IMR-90 (cell line): ENCODE data around the gene RNASE1. TPM values are rescaled to one million over a fixed set of nuclear protein-coding genes. Genes with fewer than 3 reads are reported as not detected.

Experiments
- ATAC-seq: fragments of 200-7000 bp; cut with Tn5 transposase; 2 replicates; pipeline ENCODE4 v1.9.1; 2020; ENCODE audit warnings: low read depth, mild to moderate bottlenecking, moderate library complexity
- BruUV-seq: library from RNA; stranded (reverse); fragments of 400-500 nt; replicated peaks from 2 replicates; lab custom pipeline; 2021; lab: Mats Ljungman, UMichigan
- CTCF ChIA-PET: fragments of 300-600 bp; formaldehyde crosslinking; extraction: SDS; loops from one replicate; lab custom pipeline; 2021; ENCODE audit warnings: antibody characterized with exemption; lab: Yijun Ruan, JAX
- POLR2A ChIA-PET: fragments of 300-600 bp; sonication (Branson Sonifier 250); formaldehyde crosslinking; loops from one replicate; lab custom pipeline; 2022; ENCODE audit warnings: antibody characterized with exemption; ENCODE audit not compliant: unreplicated experiment; lab: Charles Lee
- DNase-seq: peaks from one replicate; pipeline ENCODE4 v3.0.0; 2013
- H2AFZ ChIP-seq: replicated peaks from 2 replicates; pipeline ENCODE3; 2013; ENCODE audit warnings: low read length, mild to moderate bottlenecking; ENCODE audit not compliant: poor library complexity
- H2AK5ac ChIP-seq: 2 replicates; pipeline ENCODE4 v1.6.1; 2013; ENCODE audit warnings: low read depth, low read length, inconsistent platforms
- H2AK9ac ChIP-seq: replicated peaks from 2 replicates; pipeline ENCODE3; 2013; ENCODE audit warnings: mild to moderate bottlenecking, low read depth, low read length, moderate library complexity; ENCODE audit not compliant: poor library complexity
- H2BK120ac ChIP-seq: 2 replicates; pipeline ENCODE4 v1.6.1; 2013; ENCODE audit warnings: low read depth, low read length, inconsistent platforms
- H2BK15ac ChIP-seq: 3 replicates; pipeline ENCODE4 v1.6.1; 2013; ENCODE audit warnings: low read depth, low read length, inconsistent platforms
- H2BK20ac ChIP-seq: 2 replicates; pipeline ENCODE4 v1.6.1; 2013; ENCODE audit warnings: low read depth, mild to moderate bottlenecking, inconsistent platforms, low read length, moderate library complexity
- H2BK5ac ChIP-seq: 2 replicates; pipeline ENCODE4 v1.6.1; 2013; ENCODE audit warnings: mild to moderate bottlenecking, low read depth, low read length, inconsistent platforms; ENCODE audit not compliant: poor library complexity, severe bottlenecking
- H3K14ac ChIP-seq: replicated peaks from 2 replicates; pipeline ENCODE4 v1.6.1; 2013; ENCODE audit warnings: low read depth, low read length, inconsistent platforms
- H3K18ac ChIP-seq: 2 replicates; pipeline ENCODE4 v1.6.1; 2013; ENCODE audit warnings: low read depth, low read length, control low read depth
- H3K23ac ChIP-seq: 2 replicates; pipeline ENCODE4 v1.6.1; 2013; ENCODE audit warnings: low read depth, low read length, inconsistent platforms
- H3K27ac ChIP-seq: 2 replicates; pipeline ENCODE4 v1.5.1; 2013; ENCODE audit warnings: mild to moderate bottlenecking, control low read depth, low read length; ENCODE audit not compliant: insufficient read depth
- H3K27me3 ChIP-seq: 2 replicates; pipeline ENCODE4 v1.6.1; 2013; ENCODE audit warnings: low read length; ENCODE audit not compliant: control insufficient read depth, insufficient read depth
- H3K36me3 ChIP-seq: 2 replicates; pipeline ENCODE4 v1.6.1; 2013; ENCODE audit warnings: low read length, mixed read lengths; ENCODE audit not compliant: control insufficient read depth, insufficient read depth
- H3K4ac ChIP-seq: 2 replicates; pipeline ENCODE4 v1.6.1; 2013; ENCODE audit warnings: low read depth, low read length, inconsistent platforms
- H3K4me1 ChIP-seq: 2 replicates; pipeline ENCODE4 v1.6.1; 2013; ENCODE audit warnings: low read length, mixed read lengths; ENCODE audit not compliant: control insufficient read depth, insufficient read depth
- H3K4me2 ChIP-seq: 2 replicates; pipeline ENCODE4 v1.6.1; 2013; ENCODE audit warnings: low read depth, mild to moderate bottlenecking, control low read depth, low read length, moderate library complexity
- H3K4me3 ChIP-seq: 2 replicates; pipeline ENCODE4 v1.5.1; 2013; ENCODE audit warnings: low read depth, mild to moderate bottlenecking, control low read depth, low read length, moderate library complexity; ENCODE audit not compliant: insufficient read depth
- H3K56ac ChIP-seq: 2 replicates; pipeline ENCODE4 v1.6.1; 2013; ENCODE audit warnings: low read length, inconsistent platforms; ENCODE audit not compliant: insufficient read depth; ENCODE audit errors: extremely low read depth
- H3K79me1 ChIP-seq, 2 experiments: 2 replicates each; pipeline ENCODE4 v1.6.1; 2013; ENCODE audit warnings: low read length in 2 of 2, inconsistent platforms in 1 of 2, low read depth in 1 of 2
- H3K9ac ChIP-seq: 2 replicates; pipeline ENCODE4 v1.6.1; 2013; ENCODE audit warnings: low read depth, low read length, control low read depth
- H3K9me1 ChIP-seq: 2 replicates; pipeline ENCODE4 v1.6.1; 2013; ENCODE audit warnings: low read length, inconsistent platforms; ENCODE audit not compliant: insufficient read depth
- H3K9me3 ChIP-seq: 2 replicates; pipeline ENCODE4 v1.6.1; 2013; ENCODE audit warnings: low read length; ENCODE audit not compliant: control insufficient read depth, insufficient read depth
- H4K20me1 ChIP-seq: 2 replicates; pipeline ENCODE4 v1.6.1; 2013; ENCODE audit warnings: low read length, inconsistent platforms; ENCODE audit not compliant: insufficient read depth
- H4K5ac ChIP-seq: 2 replicates; pipeline ENCODE4 v1.6.1; 2013; ENCODE audit warnings: mild to moderate bottlenecking, low read depth, low read length, control low read depth
- H4K8ac ChIP-seq, 2 experiments: 2 replicates each; pipeline ENCODE4 v1.6.1; 2013; ENCODE audit warnings: low read depth in 2 of 2, low read length in 2 of 2, control low read depth in 1 of 2, inconsistent platforms in 1 of 2
- H4K91ac ChIP-seq: 2 replicates; pipeline ENCODE4 v1.6.1; 2013; ENCODE audit warnings: low read depth, low read length, inconsistent platforms; ENCODE audit not compliant: insufficient read depth
- CTCF ChIP-seq: conservative IDR thresholded peaks from 2 replicates; pipeline ENCODE4 v1.5.1; 2012; ENCODE audit warnings: mild to moderate bottlenecking, low read depth, low read length, improper control_type of control experiment
- NFE2L2 ChIP-seq: fragments of 150-350 bp; IDR thresholded peaks from 2 replicates; pipeline ENCODE4 v1.6.1; 2016; ENCODE audit warnings: low read depth, mild to moderate bottlenecking, low read length
- WGBS, 2 experiments: methylation state at CpG; one replicate each; pipeline versions ENCODE4 v1.1.5 to v1.1.7; 2013; ENCODE audit warnings: missing lambda C conversion rate in 2 of 2; ENCODE audit not compliant: insufficient read length in 1 of 2; ENCODE audit errors: extremely low coverage in 2 of 2; 5-methylcytosine and 5-hydroxymethylcytosine counted together
- dilution Hi-C: fragments of 300-500 bp; cut with HindIII; formaldehyde crosslinking; loops from one replicate; pipeline ENCODE4 v1.14.3; 2018; ENCODE audit warnings: low sequenced_read_pairs; ENCODE audit not compliant: unreplicated experiment
- in situ Hi-C: fragments of 300-500 bp; cut with MboI; formaldehyde crosslinking; loops from 3 replicates; pipeline ENCODE4 v1.14.3; 2019; ENCODE audit warnings: low sequenced_read_pairs, inconsistent platforms, mixed read lengths
- intact Hi-C: fragments of 100-400 bp; cut with micrococcal nuclease; formaldehyde crosslinking; loops from 2 replicates; pipeline ENCODE4 v1.10.0; 2022
- polyA plus RNA-seq, 3 experiments: library from polyadenylated mRNA; depleted of rRNA; stranded (reverse); fragments of >200 nt; gene quantifications; 2 replicates each; pipeline ENCODE4 v1.2.3, GENCODE V29; 2012; ENCODE audit warnings: low replicate concordance in 1 of 3
- total RNA-seq: library from RNA; depleted of rRNA; stranded (reverse); fragments of >200 nt; gene quantifications from 2 replicates; pipeline ENCODE4 v1.2.3, GENCODE V29; 2012

RNASE1 gene
- total and polyA plus RNA-seq, 2 of the 4 experiments (the other 2 are of a cell fraction) = not detected

GRCh38 chr14:20836668-20837338 is 34.2 kb upstream of the RNASE1 start:
- Histone ChIP-seq H4K20me1 (no peaks in the 10 kb centered on the region), H3K4me3 (no peak overlapping the region), H2AK5ac (no peak overlapping the region), H2BK20ac (no peak overlapping the region), H3K56ac (no peak overlapping the region), H3K4me1 (no peaks in the 10 kb centered on the region), H3K27me3 (no peaks in the 10 kb centered on the region), H3K4me2 (no peak overlapping the region), H3K14ac (no peak overlapping the region), H2AK9ac (no peak overlapping the region), H3K9me3 (no peaks in the 10 kb centered on the region), H3K36me3 (no peaks in the 10 kb centered on the region), H4K8ac (no peak overlapping the region), H2BK15ac (no peak overlapping the region), H3K18ac (no peak overlapping the region), H3K23ac (no peak overlapping the region), H2AFZ (no peak overlapping the region), H4K5ac (no peak overlapping the region), H2BK5ac (no peak overlapping the region), H3K4ac (no peak overlapping the region), H2BK120ac (no peak overlapping the region), H3K9me1 (no peaks in the 10 kb centered on the region), H3K27ac (no peak overlapping the region), H4K91ac (no peak overlapping the region), H3K79me1 (no peaks in the 10 kb centered on the region), H3K9ac (no peak overlapping the region)
- ATAC-seq (no peak), DNase-seq (peak; percentile 18)
- in situ Hi-C loops (no loop called here), intact Hi-C loops (no loop called here), dilution Hi-C loops (no loop called here)
- no TSS peak for BruUV-seq
- TF ChIP-seq CTCF = 0 out of 2 replicates have a peak, but pooled peaks have one; percentile 29
- no peak for TF ChIP-seq NFE2L2
- WGBS, 2 experiments = 83% methylated on average over 1 of the region's 5 CpGs; no CpG with 5 or more reads in 1 of the 2 experiments
- ChIA-PET POLR2A (no interaction called here), CTCF (no interaction called here)
